ENCODE results near the gene TEX13D.

The TEX13D gene

DNA sequence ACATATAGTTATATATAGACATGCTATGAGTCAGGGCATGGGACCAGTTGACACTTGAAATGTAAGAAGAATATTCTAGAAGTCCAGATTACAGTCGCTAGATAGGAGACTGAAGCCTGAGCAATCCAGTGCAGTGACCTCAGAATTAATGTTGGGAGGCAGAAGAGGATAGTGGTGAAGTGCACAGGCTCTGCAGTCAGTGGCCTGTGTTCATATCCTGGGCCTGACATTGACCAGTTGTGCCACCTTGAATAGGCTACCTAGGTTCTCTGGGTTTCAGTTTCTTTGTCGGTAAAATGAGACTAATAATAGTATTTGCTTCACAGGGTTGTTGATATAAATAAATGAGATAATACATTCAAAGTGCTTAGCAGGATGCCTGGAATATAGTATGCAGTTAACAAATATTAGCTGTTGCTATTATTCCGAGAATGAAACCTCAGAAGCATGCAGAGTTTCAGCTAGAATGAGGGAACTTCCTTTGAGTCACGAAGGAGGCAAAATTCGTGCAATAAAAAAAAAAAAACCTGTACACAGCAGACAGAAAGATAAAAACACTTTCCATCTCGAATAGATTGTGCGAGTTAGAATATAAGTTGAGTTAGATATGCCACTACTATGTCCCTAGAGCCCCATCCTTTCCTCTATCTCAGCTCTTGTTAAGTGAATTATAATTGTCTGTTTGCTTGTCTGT is 9.9 kb downstream of the TEX13D start:
- TF ChIP-seq, protein P1, sequence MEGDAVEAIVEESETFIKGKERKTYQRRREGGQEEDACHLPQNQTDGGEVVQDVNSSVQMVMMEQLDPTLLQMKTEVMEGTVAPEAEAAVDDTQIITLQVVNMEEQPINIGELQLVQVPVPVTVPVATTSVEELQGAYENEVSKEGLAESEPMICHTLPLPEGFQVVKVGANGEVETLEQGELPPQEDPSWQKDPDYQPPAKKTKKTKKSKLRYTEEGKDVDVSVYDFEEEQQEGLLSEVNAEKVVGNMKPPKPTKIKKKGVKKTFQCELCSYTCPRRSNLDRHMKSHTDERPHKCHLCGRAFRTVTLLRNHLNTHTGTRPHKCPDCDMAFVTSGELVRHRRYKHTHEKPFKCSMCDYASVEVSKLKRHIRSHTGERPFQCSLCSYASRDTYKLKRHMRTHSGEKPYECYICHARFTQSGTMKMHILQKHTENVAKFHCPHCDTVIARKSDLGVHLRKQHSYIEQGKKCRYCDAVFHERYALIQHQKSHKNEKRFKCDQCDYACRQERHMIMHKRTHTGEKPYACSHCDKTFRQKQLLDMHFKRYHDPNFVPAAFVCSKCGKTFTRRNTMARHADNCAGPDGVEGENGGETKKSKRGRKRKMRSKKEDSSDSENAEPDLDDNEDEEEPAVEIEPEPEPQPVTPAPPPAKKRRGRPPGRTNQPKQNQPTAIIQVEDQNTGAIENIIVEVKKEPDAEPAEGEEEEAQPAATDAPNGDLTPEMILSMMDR (IDR thresholded peaks at IDR 0.05; ENCODE audit: extremely low read depth, missing control alignments) = no peak
- no peak for DNase-seq (ENCODE audit: low spot score)

DNA sequence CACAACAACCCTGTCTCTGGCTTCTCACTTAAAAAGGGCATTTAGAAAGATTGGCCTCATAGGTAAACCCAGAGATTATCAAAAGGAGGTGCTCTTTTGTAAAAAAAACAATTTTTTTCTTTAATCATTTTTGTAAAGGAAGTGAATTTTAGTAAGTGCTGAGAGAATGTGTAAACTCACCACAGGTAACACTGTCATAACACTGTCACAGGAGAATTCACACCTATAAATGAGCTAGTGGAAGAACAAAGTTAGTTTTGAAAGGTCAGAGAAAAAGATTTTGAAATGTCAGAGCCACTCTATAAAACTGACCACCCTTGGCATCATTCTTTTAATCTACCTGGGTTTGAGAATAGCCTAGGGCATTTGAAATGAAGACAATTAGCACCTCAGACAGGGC is 10.6 kb downstream of the TEX13D start:
- no peak for DNase-seq (ENCODE audit: low spot score)
- TF ChIP-seq, protein P1 (IDR thresholded peaks at IDR 0.05; ENCODE audit: extremely low read depth, missing control alignments) = no peak

DNA sequence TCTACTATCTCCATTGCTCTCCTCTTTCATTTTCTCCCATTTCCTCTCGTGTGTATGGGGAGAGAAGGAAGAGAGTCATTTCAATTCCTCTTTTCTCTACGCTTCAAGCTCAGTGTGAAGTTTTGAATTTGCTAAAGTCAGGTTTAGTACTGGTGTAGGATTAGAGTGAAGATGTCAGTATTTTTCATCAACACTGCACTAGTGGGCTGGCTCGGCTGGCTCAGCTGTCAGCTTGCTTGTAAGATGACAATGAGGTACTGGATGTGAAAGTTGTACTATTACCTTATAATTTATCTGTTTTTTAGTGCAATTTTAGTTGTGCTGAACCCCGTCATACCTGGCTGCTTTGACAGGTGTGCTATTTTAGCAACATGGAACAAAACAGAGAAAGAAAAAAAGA is 11.8 kb downstream of the TEX13D start:
- TF ChIP-seq, protein P1 (IDR thresholded peaks at IDR 0.05; ENCODE audit: extremely low read depth, missing control alignments) = no peak
- DNase-seq (ENCODE audit: low spot score) = no peak

DNA sequence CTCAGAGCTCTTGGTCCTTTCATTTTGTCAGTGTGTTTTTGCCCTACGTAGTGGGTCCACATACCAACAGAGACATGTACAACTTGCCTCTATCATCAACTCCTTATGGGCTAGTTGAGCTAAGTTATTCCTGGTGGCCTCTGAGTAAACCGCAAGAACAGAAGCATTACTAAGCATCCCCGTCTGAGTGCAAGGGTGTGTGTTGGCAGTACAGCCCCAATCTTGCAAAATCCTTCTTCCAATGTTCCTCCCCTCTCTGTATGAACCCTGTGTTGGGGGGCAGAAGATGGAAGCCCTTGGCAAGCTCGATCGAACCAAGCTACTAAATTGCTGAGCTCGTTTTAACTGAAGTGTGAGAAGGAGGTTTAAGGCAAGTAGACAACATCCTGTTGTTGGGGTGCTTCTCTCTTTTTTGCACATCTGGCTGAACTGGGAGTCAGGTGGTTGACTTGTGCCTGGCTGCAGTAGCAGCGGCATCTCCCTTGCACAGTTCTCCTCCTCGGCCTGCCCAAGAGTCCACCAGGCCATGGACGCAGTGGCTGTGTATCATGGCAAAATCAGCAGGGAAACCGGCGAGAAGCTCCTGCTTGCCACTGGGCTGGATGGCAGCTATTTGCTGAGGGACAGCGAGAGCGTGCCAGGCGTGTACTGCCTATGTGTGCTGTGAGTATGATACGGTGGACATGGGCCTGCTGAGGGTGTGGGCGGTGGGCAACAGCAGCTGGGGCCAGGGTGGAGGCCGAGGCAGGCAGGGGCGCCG is 13.8 kb downstream of the TEX13D start, which contains the start of gene SH2D1A:
Gene SH2D1A, plus strand, starts transcription at position 447 of the 760 bp plus-strand sequence. Its CDS starts 80 bp downstream, at position 527.
- TF ChIP-seq, protein P1 (IDR thresholded peaks at IDR 0.05; ENCODE audit: extremely low read depth, missing control alignments) = no peak

GRCh38 chrX:124346877-124347241 is 14.4 kb downstream of the TEX13D start:
- no peak for DNase-seq (ENCODE audit: low spot score)
- TF ChIP-seq, protein P1 (IDR thresholded peaks at IDR 0.05; ENCODE audit: extremely low read depth, missing control alignments) = no peak

More for the DNA sequence above, 13.8 kb downstream of the TEX13D start, which contains the start of gene SH2D1A:
- no peak for DNase-seq (ENCODE audit: low spot score)

- DNase-seq (ENCODE audit: low spot score) = no peak
Measured at GRCh38 chrX:124347242-124347641, 14.8 kb downstream of the TEX13D start.

More at GRCh38 chrX:124347242-124347641, 14.8 kb downstream of the TEX13D start:
- TF ChIP-seq, protein P1 (IDR thresholded peaks at IDR 0.05; ENCODE audit: extremely low read depth, missing control alignments) = no peak
